Measurements from ENCODE around the gene PPM1A.

PPM1A gene

GRCh38 chr14:60248697-60249318 is at the start of gene PPM1A:
PPM1A (plus strand) TSS chr14:60249221; CDS start chr14:60282704, 33,483 bp downstream.
- peak; percentile 95 for DNase-seq (ENCODE audit: low read depth)

GRCh38 chr14:60199321-60199720 is 49.7 kb upstream of the PPM1A start:
- no peak for DNase-seq (ENCODE audit: low read depth)

DNA sequence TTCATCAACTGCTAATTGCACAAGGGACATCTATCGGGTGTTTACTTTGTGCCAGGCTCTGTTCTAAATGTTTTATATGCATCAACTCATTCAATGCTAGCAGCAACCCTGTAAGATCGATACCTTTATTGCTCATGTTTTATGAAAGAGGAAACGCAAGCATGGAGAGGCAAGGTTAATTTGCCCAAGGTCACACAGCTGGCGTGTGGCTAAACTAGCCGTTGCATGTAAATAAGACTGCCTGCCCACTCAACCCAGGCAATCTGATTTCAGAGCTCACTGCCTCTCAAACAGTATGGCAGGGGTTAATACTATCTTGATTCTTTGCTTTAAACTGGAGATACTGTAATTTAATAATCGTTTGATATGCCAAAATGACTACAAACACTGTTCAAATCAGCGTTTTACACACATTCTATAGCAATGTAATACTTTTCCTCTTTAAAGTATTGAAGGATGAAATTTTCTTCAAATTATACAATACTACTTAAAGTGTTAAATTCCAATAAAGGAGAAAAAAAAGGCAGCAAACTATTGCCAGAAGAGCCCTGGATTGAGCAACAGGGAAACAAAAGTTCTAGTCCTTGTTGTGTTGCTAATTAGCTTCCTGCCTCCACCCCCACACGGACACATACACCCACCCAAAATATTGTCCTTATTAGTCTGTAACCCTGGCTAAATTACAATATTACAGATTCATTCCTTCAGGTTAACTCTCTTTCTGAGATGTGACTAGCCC is 44.7 kb upstream of the PPM1A start:
- DNase-seq (ENCODE audit: low read depth) = no peak

DNA sequence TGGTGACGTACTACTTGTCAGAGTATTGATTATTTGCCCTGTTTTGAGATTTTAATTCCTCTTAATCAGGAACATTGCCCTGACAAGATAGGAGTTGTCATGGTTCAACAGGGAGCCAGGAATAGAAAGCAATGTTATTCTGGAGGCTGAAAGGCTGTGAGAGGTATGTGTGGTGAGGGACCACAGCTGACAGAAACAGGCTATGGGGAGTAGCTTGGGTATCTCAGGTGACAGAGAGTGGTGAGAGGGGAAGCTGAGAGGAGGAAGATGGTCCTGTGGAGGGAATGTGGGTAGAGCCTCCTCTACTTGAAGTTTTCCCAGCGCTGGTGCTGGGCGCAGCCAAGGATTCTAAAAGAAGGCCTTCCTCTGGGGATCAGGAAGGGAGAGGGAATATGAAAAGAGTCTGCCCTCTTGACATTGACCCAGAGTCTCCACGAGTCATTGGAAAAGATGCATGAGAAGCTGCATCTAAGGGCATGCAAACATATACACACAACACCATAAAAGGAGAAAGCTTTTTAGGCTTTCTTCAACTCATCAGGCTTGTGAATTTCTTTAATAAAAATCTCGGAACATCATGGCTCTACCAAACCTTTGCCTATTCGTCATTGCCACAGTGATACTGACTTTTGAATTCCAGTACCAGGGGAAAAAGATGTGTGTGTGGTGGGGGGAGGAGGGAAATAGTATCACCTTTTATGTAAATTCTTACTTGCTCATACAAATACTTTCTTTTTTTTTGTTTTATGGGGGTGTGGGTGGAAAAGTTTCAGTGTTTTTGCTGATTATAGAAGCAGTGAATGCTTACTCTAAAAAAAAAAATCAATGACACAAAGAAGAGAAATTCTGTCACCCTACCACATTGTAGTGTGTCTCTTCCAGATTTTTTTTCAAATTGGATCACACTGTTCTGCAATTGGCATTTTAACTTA is 43.9 kb upstream of the PPM1A start:
- DNase-seq (ENCODE audit: low read depth) = no peak

DNA sequence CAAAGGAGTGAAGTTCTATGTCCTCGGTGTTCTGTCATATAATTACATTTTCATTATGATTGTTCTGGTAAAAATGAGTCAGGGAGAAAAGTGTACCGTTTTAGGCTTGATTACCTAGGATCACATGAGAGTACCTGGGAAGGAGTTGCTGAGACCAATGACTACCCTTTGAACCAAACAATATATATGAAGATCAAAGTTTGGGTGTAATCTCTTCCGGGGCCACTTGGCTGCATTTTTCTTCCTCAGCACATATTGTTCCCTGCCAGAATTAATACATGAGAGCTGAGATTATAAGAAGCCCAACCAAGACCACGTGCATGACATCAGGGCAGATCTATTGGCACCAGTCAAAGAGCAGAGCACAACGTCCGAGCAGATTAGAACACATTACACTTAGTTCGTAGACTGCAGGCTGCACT is 42.8 kb upstream of the PPM1A start:
- DNase-seq (ENCODE audit: low read depth) = no peak

- DNase-seq (ENCODE audit: low read depth) = no peak
Measured at GRCh38 chr14:60206837-60207533, 42.0 kb upstream of the PPM1A start.

DNA sequence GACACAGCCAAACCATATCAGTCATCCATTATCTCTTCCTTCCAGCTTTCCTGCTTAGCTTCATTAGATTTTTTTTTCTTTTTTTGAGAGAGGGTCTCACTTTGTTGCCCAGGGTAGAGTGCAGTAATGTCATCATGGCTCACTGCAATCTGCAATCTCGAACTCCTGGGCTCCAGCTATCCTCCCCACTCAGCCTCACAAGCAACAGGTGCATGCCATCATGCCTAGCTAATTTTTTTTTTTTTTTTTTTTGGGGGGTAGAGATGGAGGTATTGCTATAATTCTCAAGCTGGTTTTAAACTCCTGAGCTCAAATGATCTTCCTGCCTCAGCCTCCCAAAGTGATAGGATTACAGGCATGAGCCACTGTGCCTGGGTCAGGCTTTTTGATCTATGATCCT is 38.3 kb upstream of the PPM1A start:
- DNase-seq (ENCODE audit: low read depth) = no peak

GRCh38 chr14:60211153-60211552 is 37.9 kb upstream of the PPM1A start:
- DNase-seq (ENCODE audit: low read depth) = no peak

GRCh38 chr14:60212503-60213371 is 36.3 kb upstream of the PPM1A start:
- no peak for DNase-seq (ENCODE audit: low read depth)

DNA sequence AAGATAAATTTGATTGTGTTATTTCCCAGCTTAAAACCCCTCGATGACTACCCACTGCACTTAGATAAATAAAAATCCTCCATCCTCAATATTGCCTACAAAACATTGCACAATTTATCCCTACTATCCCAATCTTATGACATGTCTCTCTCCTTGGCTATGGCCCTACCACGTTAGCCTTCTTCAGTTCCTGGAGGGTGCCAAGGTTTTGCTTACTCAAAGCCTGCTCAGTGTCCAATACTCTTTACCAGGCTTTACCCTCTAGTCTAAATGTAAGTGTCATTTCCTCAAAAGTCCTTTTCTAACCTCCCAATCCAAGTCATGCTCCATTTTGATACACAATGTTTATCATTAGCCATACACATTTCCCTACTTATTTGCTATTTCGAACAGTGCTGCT is 35.0 kb upstream of the PPM1A start:
- no peak for DNase-seq (ENCODE audit: low read depth)

GRCh38 chr14:60214415-60215126 is 34.5 kb upstream of the PPM1A start:
- no peak for DNase-seq (ENCODE audit: low read depth)

- no peak for DNase-seq (ENCODE audit: low read depth)
Measured at GRCh38 chr14:60215127-60215444, 33.9 kb upstream of the PPM1A start.

GRCh38 chr14:60215520-60216420 is 33.3 kb upstream of the PPM1A start:
- DNase-seq (ENCODE audit: low read depth) = no peak

- no peak for DNase-seq (ENCODE audit: low read depth)
Measured at GRCh38 chr14:60217713-60218112, 31.3 kb upstream of the PPM1A start.

DNA sequence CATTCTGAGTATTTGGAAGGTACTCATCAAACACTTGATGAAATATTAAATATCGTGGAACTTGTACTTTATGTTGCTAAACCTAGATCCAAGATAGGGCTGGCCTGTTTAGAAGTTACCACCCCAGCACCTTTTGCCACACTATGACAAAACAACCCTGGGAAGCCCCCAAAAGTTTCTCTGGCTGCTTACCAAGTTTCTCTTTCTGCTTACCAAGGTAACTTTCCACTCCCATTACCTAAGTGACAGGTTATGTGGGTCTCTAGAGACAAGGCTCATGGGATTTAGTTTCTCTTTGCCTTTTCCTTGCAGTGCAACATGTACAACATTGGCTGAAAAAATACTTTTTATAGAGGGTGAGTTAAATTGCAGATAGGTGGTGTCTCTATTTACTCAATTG is 28.9 kb upstream of the PPM1A start:
- no peak for DNase-seq (ENCODE audit: low read depth)

GRCh38 chr14:60220917-60221316 is 28.1 kb upstream of the PPM1A start:
- no peak for DNase-seq (ENCODE audit: low read depth)

DNA sequence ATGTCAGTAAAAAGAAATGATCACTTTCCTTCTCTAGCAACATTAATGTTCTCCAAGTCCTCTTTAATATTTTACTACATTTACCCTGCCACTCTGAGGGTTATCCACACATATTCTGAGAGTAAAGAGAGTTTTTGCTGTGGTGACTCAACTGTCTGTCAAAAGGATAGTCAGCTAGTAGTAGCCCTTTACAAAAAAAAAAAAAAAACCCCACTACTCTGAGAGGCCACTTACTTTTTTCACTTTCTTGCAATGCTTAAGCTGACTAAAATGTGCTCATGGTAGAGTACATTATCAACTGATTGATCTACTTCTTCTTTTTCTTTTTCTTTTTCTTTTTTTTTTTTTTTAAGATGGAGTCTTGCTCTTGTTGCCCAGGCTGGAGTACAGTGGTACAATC is 27.6 kb upstream of the PPM1A start:
- no peak for DNase-seq (ENCODE audit: low read depth)

- DNase-seq (ENCODE audit: low read depth) = no peak
Measured at GRCh38 chr14:60222820-60223219, 26.2 kb upstream of the PPM1A start.

DNA sequence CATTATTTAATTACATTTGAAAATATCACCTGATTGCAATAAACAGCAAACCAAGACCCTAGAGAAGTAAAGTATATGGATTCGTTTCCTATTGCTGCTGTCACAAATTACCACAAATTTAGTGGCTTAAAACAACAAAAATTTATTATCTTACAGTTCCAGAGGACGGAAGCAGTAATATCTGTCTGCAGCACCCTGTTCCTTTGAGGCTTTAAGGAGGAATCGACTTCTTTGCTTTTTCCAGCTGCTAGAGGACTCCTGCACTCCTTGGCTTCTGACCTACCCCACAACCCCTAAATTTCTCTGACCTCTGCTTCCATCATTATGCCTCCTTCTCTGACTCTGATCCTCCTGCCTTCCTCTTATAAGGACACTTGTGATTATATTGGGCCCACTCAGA is 23.8 kb upstream of the PPM1A start:
- no peak for DNase-seq (ENCODE audit: low read depth)

DNA sequence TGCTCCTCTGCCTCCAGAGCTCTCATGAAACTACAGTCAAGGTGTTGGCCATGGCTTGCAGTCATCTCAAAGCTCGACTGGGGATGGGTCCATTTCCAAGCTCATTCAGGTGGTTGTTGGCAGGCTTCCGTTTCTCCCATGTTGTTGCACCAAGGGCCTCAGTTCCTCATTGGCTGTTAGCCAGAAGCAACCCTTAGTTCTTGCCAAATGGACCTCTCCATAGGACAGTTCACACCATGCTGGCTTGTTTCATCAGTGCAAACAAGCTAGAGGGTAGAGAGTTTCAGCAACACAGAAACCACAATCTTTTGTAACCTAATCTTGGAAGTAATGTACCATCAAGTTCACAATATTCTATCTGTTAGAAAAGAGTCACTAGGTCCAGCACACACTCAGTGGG is 22.7 kb upstream of the PPM1A start:
- no peak for DNase-seq (ENCODE audit: low read depth)

All from EH (cell line).